Measurements from ENCODE around the gene MEGF8. TPM values are rescaled to one million over a fixed set of nuclear protein-coding genes. Genes with fewer than 3 reads are reported as not detected.

The MEGF8 gene
- total and polyA plus RNA-seq, 2 of the 8 experiments (the other 6 are each of a cell fraction or from before 2014, with no cell fraction given) = 13.0 to 23.7 TPM

DNA sequence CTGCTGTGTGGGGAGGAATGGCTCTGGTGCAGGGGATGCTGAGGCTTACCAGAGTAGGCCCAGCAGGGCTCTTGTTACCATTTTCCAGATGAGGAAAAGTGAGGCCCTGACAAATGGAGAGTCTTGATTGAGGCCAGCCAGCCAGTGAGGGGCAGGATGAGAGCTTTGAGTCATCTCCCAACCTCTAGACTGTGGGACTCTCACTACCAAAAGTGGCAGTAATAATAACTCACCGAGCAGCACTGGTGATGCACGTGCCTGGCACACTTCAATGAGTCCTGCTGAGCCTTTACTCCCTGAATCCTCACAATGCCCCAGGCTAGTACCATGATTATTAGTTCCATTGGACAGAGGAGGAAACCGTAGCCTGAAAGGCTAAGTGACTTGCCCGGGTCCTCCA lies 48.6 kb upstream of the MEGF8 start:
- no peaks in the 10 kb centered on the region for H3K27me3 ChIP-seq (replicated peaks in 1 of 4; ENCODE audit: control insufficient read depth in 3 of 4, extremely low read depth in 1 of 4, insufficient read depth in 3 of 4, low read length in 3 of 4)
- WGBS, 2 experiments (ENCODE audit: extremely low coverage in 1 of 2, insufficient coverage in 1 of 2, insufficient read length in 1 of 2, insufficient replicate concordance in 2 of 2, low coverage in 1 of 2, low lambda C conversion rate in 2 of 2, missing lambda C conversion rate in 1 of 2) = 88% methylated on average over 4 of the region's 4 CpGs; no CpG with 5 or more reads in 1 of the 2 experiments
- no peak overlapping the region for H2BK15ac ChIP-seq (ENCODE audit: low read length)
- no peak overlapping the region for H2BK20ac ChIP-seq (ENCODE audit: low read length)
- H2BK5ac ChIP-seq (ENCODE audit: low read depth, low read length) = no peak overlapping the region
- H4K91ac ChIP-seq (replicated peaks; ENCODE audit: insufficient read length, low read length) = no peak overlapping the region
- no peak overlapping the region for H3K4ac ChIP-seq (replicated peaks; ENCODE audit: insufficient read length, low read depth, low read length)
- peaks cover 9% of the 10 kb centered on the region; the same call in 1 of the 2 replicates for H3K23me2 ChIP-seq (ENCODE audit: low read depth, low read length)
- no peak overlapping the region for H4K8ac ChIP-seq (ENCODE audit: extremely low read depth, insufficient read depth, low read length)
- H3K79me2 ChIP-seq (ENCODE audit: control insufficient read depth in 1 of 2, insufficient read depth in 2 of 2, low read length in 2 of 2) = no peaks in the 10 kb centered on the region
- no peak overlapping the region for H3K4me3 ChIP-seq (ENCODE audit: extremely low read depth in 1 of 4, insufficient read depth in 2 of 4, low read depth in 3 of 4, low read length in 4 of 4)
- FAIRE-seq (no peak), DNase-seq (ENCODE audit: low read depth in 1 of 2, low spot score in 2 of 2) (no peak)
- ChIA-PET POLR2A (ENCODE audit: partially characterized antibody) (interaction anchor here (0.6 to 6.5 kb wide), 2 partner anchors 31 to 836 kb away, joined by 3 to 68 read pairs; no protein-coding TSS in a partner anchor), CTCF (ENCODE audit: partially characterized antibody) (interaction anchor here (1.0 to 7.4 kb wide), 5 partner anchors 11 to 101 kb away, joined by 3 to 260 read pairs (median 42); partner anchors contain the start of genes ERF and GSK3A)
- H2BK12ac ChIP-seq (ENCODE audit: low read depth, low read length) = no peak overlapping the region
- H2AK5ac ChIP-seq (ENCODE audit: low read depth, low read length) = no peak overlapping the region
- peaks cover under 1 to 18% (median 7%) of the 10 kb centered on the region in 4 experiments for H3K4me1 ChIP-seq (replicated peaks in 1 of 4; ENCODE audit: control insufficient read depth in 3 of 4, insufficient read depth in 4 of 4, low read length in 3 of 4)
- no peak overlapping the region for H3K9ac ChIP-seq (replicated peaks in 1 of 4; ENCODE audit: extremely low read depth in 1 of 4, low read depth in 3 of 4, low read length in 3 of 4)
- no peak overlapping the region for H4K5ac ChIP-seq (ENCODE audit: insufficient read length, low read depth, low read length)
- no peak overlapping the region for H2AFZ ChIP-seq (ENCODE audit: low read length)
- H3K23ac ChIP-seq (ENCODE audit: insufficient read length) = no peak overlapping the region
- H3K4me2 ChIP-seq (ENCODE audit: insufficient read depth in 1 of 2, low read depth in 2 of 2, low read length in 2 of 2) = no peak overlapping the region
- no peak overlapping the region for H3K27ac ChIP-seq (ENCODE audit: low read depth, low read length)
- peaks cover 0 to 15% (median 5%) of the 10 kb centered on the region in 4 experiments; a peak in 2 of 8 replicates for H3K36me3 ChIP-seq (ENCODE audit: control insufficient read depth in 2 of 4, insufficient read depth in 4 of 4, low read length in 3 of 4)
- no peak overlapping the region for H3K18ac ChIP-seq (ENCODE audit: extremely low read depth, low read length)
- no peaks in the 10 kb centered on the region for H3K79me1 ChIP-seq (ENCODE audit: low read depth, low read length)
- H3K56ac ChIP-seq (replicated peaks; ENCODE audit: insufficient read length, low read depth, low read length) = no peak overlapping the region
- H2BK120ac ChIP-seq (replicated peaks; ENCODE audit: low read depth, low read length) = no peak overlapping the region
- H4K20me1 ChIP-seq (replicated peaks in 1 of 2; ENCODE audit: control insufficient read depth in 1 of 2, insufficient read depth in 2 of 2, low read length in 2 of 2) = peaks cover 0 to 10% of the 10 kb centered on the region in 2 experiments
- H3K14ac ChIP-seq (ENCODE audit: insufficient read length) = no peak overlapping the region
- H3K9me3 ChIP-seq (ENCODE audit: insufficient read depth in 2 of 2, low read depth in 1 of 2, low read length in 1 of 2) = no peaks in the 10 kb centered on the region
- TF ChIP-seq SAP30 (IDR thresholded peaks at IDR 0.05; ENCODE audit: insufficient read depth, insufficient replicate concordance, low read length) (no peak), POLR2AphosphoS5 (IDR thresholded peaks at IDR 0.05; ENCODE audit: low read depth, low read length) (no peak), EP300 (IDR thresholded peaks at IDR 0.05; ENCODE audit: borderline replicate concordance in 1 of 2, low read depth in 2 of 2, low read length in 2 of 2) (no peak), SUZ12 (IDR thresholded peaks at IDR 0.05; ENCODE audit: low read length) (no peak), BACH1 (IDR thresholded peaks at IDR 0.05; ENCODE audit: low read length) (no peak), CBX5 (IDR thresholded peaks at IDR 0.05; ENCODE audit: low read depth, low read length) (no peak), POU5F1 (IDR thresholded peaks at IDR 0.05; ENCODE audit: low read depth, low read length) (no peak), CBX8 (IDR thresholded peaks at IDR 0.05; ENCODE audit: borderline replicate concordance, low read depth, low read length) (no peak), JUN (IDR thresholded peaks at IDR 0.05; ENCODE audit: low read depth, low read length) (no peak), GTF2F1 (IDR thresholded peaks at IDR 0.05; ENCODE audit: borderline replicate concordance, low read depth, low read length) (no peak), YY1 (IDR thresholded peaks at IDR 0.05; ENCODE audit: low read depth, low read length) (no peak), SIRT6 (IDR thresholded peaks at IDR 0.05; ENCODE audit: low read length) (no peak)
- TF ChIP-seq, protein P1, sequence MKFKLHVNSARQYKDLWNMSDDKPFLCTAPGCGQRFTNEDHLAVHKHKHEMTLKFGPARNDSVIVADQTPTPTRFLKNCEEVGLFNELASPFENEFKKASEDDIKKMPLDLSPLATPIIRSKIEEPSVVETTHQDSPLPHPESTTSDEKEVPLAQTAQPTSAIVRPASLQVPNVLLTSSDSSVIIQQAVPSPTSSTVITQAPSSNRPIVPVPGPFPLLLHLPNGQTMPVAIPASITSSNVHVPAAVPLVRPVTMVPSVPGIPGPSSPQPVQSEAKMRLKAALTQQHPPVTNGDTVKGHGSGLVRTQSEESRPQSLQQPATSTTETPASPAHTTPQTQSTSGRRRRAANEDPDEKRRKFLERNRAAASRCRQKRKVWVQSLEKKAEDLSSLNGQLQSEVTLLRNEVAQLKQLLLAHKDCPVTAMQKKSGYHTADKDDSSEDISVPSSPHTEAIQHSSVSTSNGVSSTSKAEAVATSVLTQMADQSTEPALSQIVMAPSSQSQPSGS (IDR thresholded peaks at IDR 0.05; ENCODE audit: low read length) = no peak
